Chondrocyte (in vitro differentiated cells): ENCODE data around the gene C3orf22. TPM values are rescaled to one million over a fixed set of nuclear protein-coding genes. Genes with fewer than 3 reads are reported as not detected.

Experiments used
- DNase-seq: peaks from one replicate; pipeline ENCODE4 v3.0.0; 2021; ENCODE audit warnings: mixed read lengths, low spot score
- H3K27ac Mint-ChIP-seq: one replicate; pipeline ENCODE4 v1.8.0; 2021; ENCODE audit warnings: mild to moderate bottlenecking, moderate library complexity, mixed read lengths; ENCODE audit not compliant: unreplicated experiment
- H3K27me3 Mint-ChIP-seq: 2 replicates; pipeline ENCODE4 v1.8.0; 2021; ENCODE audit warnings: low read depth, mixed read lengths
- H3K36me3 Mint-ChIP-seq: 2 replicates; pipeline ENCODE4 v1.8.0; 2021; ENCODE audit warnings: low read depth, mixed read lengths
- H3K4me1 Mint-ChIP-seq: 2 replicates; pipeline ENCODE4 v1.8.0; 2021; ENCODE audit warnings: low read depth, mild to moderate bottlenecking, mixed read lengths
- H3K4me3 Mint-ChIP-seq: one replicate; pipeline ENCODE4 v1.8.0; 2021; ENCODE audit warnings: mild to moderate bottlenecking, moderate library complexity, mixed read lengths; ENCODE audit not compliant: unreplicated experiment
- H3K9me3 Mint-ChIP-seq: 2 replicates; pipeline ENCODE4 v1.8.0; 2021; ENCODE audit warnings: low read depth, mixed read lengths
- total RNA-seq: library from RNA; stranded (reverse); gene quantifications from 3 replicates; pipeline ENCODE4 v1.2.1, GENCODE V29; 2021
- TF ChIP-seq, protein P1 (sequence below): fragments of 200-600 bp; sonication (generic); IDR thresholded peaks from 2 replicates; pipeline ENCODE4 v1.5.0; 2021; ENCODE audit warnings: antibody characterized with exemption, mild to moderate bottlenecking, moderate library complexity

Gene C3orf22
- total RNA-seq, 1 donor from 2014 or later = not detected

- no peaks in the 10 kb centered on the region for H3K9me3 Mint-ChIP-seq
- peaks cover 21% of the 10 kb centered on the region for H3K27me3 Mint-ChIP-seq
- H3K36me3 Mint-ChIP-seq = no peaks in the 10 kb centered on the region
- no peak overlapping the region for H3K27ac Mint-ChIP-seq
- H3K4me3 Mint-ChIP-seq = no peak overlapping the region
- TF ChIP-seq, protein P1, sequence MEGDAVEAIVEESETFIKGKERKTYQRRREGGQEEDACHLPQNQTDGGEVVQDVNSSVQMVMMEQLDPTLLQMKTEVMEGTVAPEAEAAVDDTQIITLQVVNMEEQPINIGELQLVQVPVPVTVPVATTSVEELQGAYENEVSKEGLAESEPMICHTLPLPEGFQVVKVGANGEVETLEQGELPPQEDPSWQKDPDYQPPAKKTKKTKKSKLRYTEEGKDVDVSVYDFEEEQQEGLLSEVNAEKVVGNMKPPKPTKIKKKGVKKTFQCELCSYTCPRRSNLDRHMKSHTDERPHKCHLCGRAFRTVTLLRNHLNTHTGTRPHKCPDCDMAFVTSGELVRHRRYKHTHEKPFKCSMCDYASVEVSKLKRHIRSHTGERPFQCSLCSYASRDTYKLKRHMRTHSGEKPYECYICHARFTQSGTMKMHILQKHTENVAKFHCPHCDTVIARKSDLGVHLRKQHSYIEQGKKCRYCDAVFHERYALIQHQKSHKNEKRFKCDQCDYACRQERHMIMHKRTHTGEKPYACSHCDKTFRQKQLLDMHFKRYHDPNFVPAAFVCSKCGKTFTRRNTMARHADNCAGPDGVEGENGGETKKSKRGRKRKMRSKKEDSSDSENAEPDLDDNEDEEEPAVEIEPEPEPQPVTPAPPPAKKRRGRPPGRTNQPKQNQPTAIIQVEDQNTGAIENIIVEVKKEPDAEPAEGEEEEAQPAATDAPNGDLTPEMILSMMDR = no peak
- no peaks in the 10 kb centered on the region for H3K4me1 Mint-ChIP-seq
- peak; percentile 56 for DNase-seq
Measured at GRCh38 chr3:126548556-126549466, 9.9 kb downstream of the C3orf22 start.

DNA sequence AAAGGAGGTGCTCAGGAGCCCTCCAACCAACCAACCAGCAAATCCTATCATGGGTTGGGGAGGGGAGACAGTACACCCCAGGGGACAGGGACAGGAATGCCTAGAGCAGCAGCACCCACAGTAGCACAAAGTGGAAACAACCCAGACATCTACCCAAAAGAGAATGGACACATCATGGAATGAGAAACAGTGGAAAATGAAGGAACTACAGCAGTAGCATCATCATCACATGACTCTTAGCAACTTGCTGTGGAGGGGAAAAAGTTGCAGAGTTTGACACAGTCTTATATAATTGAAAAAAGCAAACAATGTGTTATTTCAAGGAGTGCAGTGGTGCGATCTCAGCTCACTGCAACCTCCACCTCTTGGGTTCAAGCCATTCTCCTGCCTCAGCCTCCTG lies 11.0 kb downstream of the C3orf22 start:
- no peak overlapping the region for H3K27ac Mint-ChIP-seq
- no peaks in the 10 kb centered on the region for H3K36me3 Mint-ChIP-seq
- TF ChIP-seq, protein P1 = no peak
- H3K4me1 Mint-ChIP-seq = no peaks in the 10 kb centered on the region
- peaks cover 17% of the 10 kb centered on the region for H3K27me3 Mint-ChIP-seq
- DNase-seq = no peak
- H3K4me3 Mint-ChIP-seq = no peak overlapping the region
- H3K9me3 Mint-ChIP-seq = no peaks in the 10 kb centered on the region

- Mint-ChIP-seq H3K9me3 (no peaks in the 10 kb centered on the region), H3K4me3 (no peak overlapping the region), H3K36me3 (no peaks in the 10 kb centered on the region)
Measured at GRCh38 chr3:126546549-126547239, 12.0 kb downstream of the C3orf22 start.

DNA sequence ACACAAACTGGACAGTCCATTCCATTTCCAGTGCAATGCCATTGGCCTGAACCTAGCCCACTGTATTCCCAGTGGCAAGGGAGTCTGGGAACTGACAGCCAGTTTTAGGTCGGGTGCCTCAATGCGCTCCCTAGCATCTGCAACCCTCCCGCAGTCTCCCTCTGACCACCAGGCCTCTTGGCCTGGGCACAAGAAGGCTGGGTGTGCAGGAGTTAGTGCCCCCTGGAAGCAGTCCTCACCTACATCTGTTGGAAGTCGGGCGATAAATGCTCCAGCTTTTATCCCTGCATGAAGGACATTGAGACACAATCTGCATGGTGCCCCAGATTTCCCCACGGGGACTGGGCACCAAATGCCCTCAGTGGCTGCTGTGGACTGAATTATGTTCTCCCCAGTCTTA lies 12.7 kb downstream of the C3orf22 start:
- Mint-ChIP-seq H3K27me3 (peaks cover 17% of the 10 kb centered on the region), H3K9me3 (no peaks in the 10 kb centered on the region), H3K36me3 (no peaks in the 10 kb centered on the region), H3K27ac (no peak overlapping the region), H3K4me3 (no peak overlapping the region), H3K4me1 (peaks cover under 1% of the 10 kb centered on the region)
- TF ChIP-seq, protein P1 = no peak
- DNase-seq = peak; percentile 29

More at GRCh38 chr3:126546549-126547239, 12.0 kb downstream of the C3orf22 start:
- H3K27me3 Mint-ChIP-seq = peaks cover 17% of the 10 kb centered on the region
- peak; percentile 34 for DNase-seq
- H3K27ac Mint-ChIP-seq = no peak overlapping the region
- H3K4me1 Mint-ChIP-seq = no peaks in the 10 kb centered on the region
- TF ChIP-seq, protein P1 = no peak

DNA sequence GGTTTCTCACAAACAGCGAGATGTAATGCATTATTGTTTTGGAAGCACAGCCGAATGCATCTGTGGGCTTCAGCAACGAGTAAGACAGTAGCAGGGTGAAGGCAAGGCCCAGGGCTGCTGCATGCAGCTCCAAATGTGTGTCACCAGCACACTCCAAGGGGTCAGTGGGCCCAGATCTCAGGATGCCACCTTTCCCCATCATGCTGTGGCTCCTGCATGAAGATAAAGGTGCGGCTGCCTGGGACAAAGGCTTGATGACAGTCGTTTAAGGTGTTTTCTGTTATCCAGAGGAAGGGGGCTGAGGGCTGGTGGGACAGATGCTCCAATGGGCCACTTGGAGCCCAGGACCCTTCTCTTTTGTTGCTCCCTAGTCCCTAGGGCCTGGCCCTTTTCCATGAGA lies 13.2 kb downstream of the C3orf22 start:
- no peaks in the 10 kb centered on the region for H3K36me3 Mint-ChIP-seq
- TF ChIP-seq, protein P1 = no peak
- no peaks in the 10 kb centered on the region for H3K9me3 Mint-ChIP-seq
- no peak for DNase-seq
- peaks cover 5% of the 10 kb centered on the region for H3K4me1 Mint-ChIP-seq
- peaks cover 17% of the 10 kb centered on the region for H3K27me3 Mint-ChIP-seq
- H3K27ac Mint-ChIP-seq = no peak overlapping the region
- H3K4me3 Mint-ChIP-seq = no peak overlapping the region
